Activated CD4-positive, alpha-beta T cell treated with anti-CD3 and anti-CD28 coated beads, Interleukin-10, Interleukin-2, amounts not matched to agents 100 ng/mL and 50 ng/mL, durations not matched to agents 16 hours and 8 hours (primary cell): ENCODE measurements around the gene FIBCD1.

Source experiments
- DNase-seq: peaks from one replicate; pipeline ENCODE4 v3.0.0-alpha.2; 2020

The FIBCD1 gene

DNA sequence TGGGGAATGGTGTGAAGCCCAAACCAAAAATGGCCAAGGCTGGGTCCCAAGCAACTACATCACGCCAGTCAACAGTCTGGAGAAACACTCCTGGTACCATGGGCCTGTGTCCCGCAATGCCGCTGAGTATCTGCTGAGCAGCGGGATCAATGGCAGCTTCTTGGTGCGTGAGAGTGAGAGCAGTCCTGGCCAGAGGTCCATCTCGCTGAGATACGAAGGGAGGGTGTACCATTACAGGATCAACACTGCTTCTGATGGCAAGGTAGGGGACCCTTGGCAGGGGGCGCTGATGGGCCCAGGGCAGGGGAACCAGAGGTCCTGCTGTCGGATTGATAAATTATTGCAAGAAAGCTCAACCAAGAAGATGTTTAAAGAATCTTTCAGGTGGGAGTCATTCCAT is 84.2 kb downstream of the FIBCD1 start:
- no peak for DNase-seq

DNA sequence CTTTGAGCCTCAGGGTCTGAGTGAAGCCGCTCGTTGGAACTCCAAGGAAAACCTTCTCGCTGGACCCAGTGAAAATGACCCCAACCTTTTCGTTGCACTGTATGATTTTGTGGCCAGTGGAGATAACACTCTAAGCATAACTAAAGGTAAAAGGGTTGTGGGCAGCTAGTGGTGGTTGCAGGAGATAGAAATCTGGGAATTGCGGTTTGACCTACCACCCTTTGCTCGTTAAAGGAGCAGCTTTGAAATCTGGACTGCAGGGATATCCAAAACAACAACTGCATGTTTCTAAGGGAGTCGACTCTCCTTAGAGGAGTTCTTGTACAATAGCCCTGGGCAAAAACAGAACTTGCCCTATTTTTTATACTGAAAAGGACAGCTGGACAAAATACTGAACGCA is 85.0 kb downstream of the FIBCD1 start:
- DNase-seq: no peak

DNA sequence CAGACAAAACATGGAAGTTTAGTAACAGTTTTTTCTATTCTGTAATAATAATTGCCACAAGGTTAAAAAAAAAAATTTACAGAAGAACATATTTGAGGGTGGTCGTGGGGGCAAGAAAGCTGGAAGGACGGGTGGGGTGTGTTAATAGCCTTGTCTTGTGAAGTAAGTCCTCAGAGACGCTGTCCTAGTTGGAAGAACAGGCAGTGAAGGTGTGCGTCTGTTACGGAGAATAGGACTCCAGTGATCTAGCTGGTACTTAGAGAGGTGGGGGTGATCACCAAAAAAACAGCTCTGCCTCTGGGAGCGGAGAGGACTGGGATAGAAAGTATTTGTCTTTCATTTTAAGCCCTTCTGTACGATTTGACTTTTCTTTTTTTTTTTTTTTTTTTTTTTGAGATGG is 86.2 kb downstream of the FIBCD1 start:
- DNase-seq: no peak
